Stimulated activated effector memory CD8-positive, alpha-beta T cell treated with anti-CD3 and anti-CD28 coated beads, Interleukin-12 subunit alpha, Interleukin-12 subunit beta, amount 100 ng/mL, for 72 hours (primary cell): ENCODE data around the gene OBSCN.

Experiments
- ATAC-seq: fragments of 150-1000 bp; cut with Tn5 transposase; 2 replicates; pipeline ENCODE4 v1.10.0; 2021
- DNase-seq, 2 donors: peaks; one replicate each; pipeline ENCODE4 v3.0.0; 2021 to 2022; ENCODE audit warnings: low spot score in 2 of 2
- H3K27ac Mint-ChIP-seq: one replicate; pipeline ENCODE4 v1.8.0; 2022; ENCODE audit warnings: mild to moderate bottlenecking, mixed read lengths
- H3K36me3 Mint-ChIP-seq: one replicate; pipeline ENCODE4 v1.8.0; 2022; ENCODE audit warnings: mild to moderate bottlenecking, mixed read lengths
- H3K4me1 Mint-ChIP-seq: one replicate; pipeline ENCODE4 v1.8.0; 2022; ENCODE audit warnings: mixed read lengths
- H3K4me3 Mint-ChIP-seq: one replicate; pipeline ENCODE4 v1.8.0; 2022; ENCODE audit warnings: mild to moderate bottlenecking, mixed read lengths
- H3K9me3 Mint-ChIP-seq: one replicate; pipeline ENCODE4 v1.8.0; 2022; ENCODE audit warnings: mixed read lengths

Gene OBSCN

GRCh38 chr1:228345201-228345930, 137.5 kb downstream of the OBSCN start:
- DNase-seq (no peak), ATAC-seq (no peak)
- H3K9me3 Mint-ChIP-seq = no peaks in the 10 kb centered on the region
- no peaks in the 10 kb centered on the region for H3K4me1 Mint-ChIP-seq
- no peak overlapping the region for H3K4me3 Mint-ChIP-seq
- no peak overlapping the region for H3K27ac Mint-ChIP-seq
- no peaks in the 10 kb centered on the region for H3K36me3 Mint-ChIP-seq

GRCh38 chr1:228346731-228347130, 138.9 kb downstream of the OBSCN start:
- Mint-ChIP-seq H3K36me3 (no peaks in the 10 kb centered on the region), H3K27ac (no peak overlapping the region), H3K9me3 (no peaks in the 10 kb centered on the region), H3K4me1 (no peaks in the 10 kb centered on the region), H3K4me3 (no peak overlapping the region)
- ATAC-seq = no peak
- no peak for DNase-seq

GRCh38 chr1:228347181-228347580, 139.3 kb downstream of the OBSCN start:
- Mint-ChIP-seq H3K4me3 (no peak overlapping the region), H3K9me3 (no peaks in the 10 kb centered on the region), H3K27ac (no peak overlapping the region), H3K4me1 (no peaks in the 10 kb centered on the region), H3K36me3 (no peaks in the 10 kb centered on the region)
- ATAC-seq = peak; percentile 8
- DNase-seq = no peak

- H3K4me1 Mint-ChIP-seq = no peaks in the 10 kb centered on the region
- no peak for DNase-seq
Measured at GRCh38 chr1:228348708-228349467, 141.0 kb downstream of the OBSCN start.

GRCh38 chr1:228349701-228350171, 141.9 kb downstream of the OBSCN start:
- Mint-ChIP-seq H3K36me3 (no peaks in the 10 kb centered on the region), H3K9me3 (no peaks in the 10 kb centered on the region), H3K27ac (peak overlapping the region; percentile 21), H3K4me3 (no peak overlapping the region), H3K4me1 (no peaks in the 10 kb centered on the region)
- DNase-seq = no peak
- no peak for ATAC-seq

More at GRCh38 chr1:228348708-228349467, 141.0 kb downstream of the OBSCN start:
- H3K4me3 Mint-ChIP-seq = no peak overlapping the region
- H3K9me3 Mint-ChIP-seq = no peaks in the 10 kb centered on the region
- ATAC-seq = no peak
- H3K27ac Mint-ChIP-seq = peak overlapping the region; percentile 21
- H3K36me3 Mint-ChIP-seq = no peaks in the 10 kb centered on the region

- H3K4me1 Mint-ChIP-seq = no peaks in the 10 kb centered on the region
- no peaks in the 10 kb centered on the region for H3K9me3 Mint-ChIP-seq
- ATAC-seq = no peak
- H3K36me3 Mint-ChIP-seq = no peaks in the 10 kb centered on the region
- H3K4me3 Mint-ChIP-seq = no peak overlapping the region
- no peak for DNase-seq
- peak overlapping the region; percentile 21 for H3K27ac Mint-ChIP-seq
Measured at GRCh38 chr1:228350179-228350742, 142.4 kb downstream of the OBSCN start.

GRCh38 chr1:228350831-228351781, 143.3 kb downstream of the OBSCN start:
- ATAC-seq = no peak
- DNase-seq = no peak
- H3K27ac Mint-ChIP-seq = no peak overlapping the region
- no peak overlapping the region for H3K4me3 Mint-ChIP-seq
- no peaks in the 10 kb centered on the region for H3K9me3 Mint-ChIP-seq
- H3K36me3 Mint-ChIP-seq = no peaks in the 10 kb centered on the region
- no peaks in the 10 kb centered on the region for H3K4me1 Mint-ChIP-seq

GRCh38 chr1:228351850-228352249, 144.0 kb downstream of the OBSCN start:
- Mint-ChIP-seq H3K27ac (no peak overlapping the region), H3K4me3 (no peak overlapping the region), H3K36me3 (no peaks in the 10 kb centered on the region), H3K9me3 (no peaks in the 10 kb centered on the region), H3K4me1 (no peaks in the 10 kb centered on the region)
- ATAC-seq = no peak
- DNase-seq = no peak

- ATAC-seq = no peak
- no peak overlapping the region for H3K4me3 Mint-ChIP-seq
Measured at GRCh38 chr1:228352677-228353481, 145.0 kb downstream of the OBSCN start.

GRCh38 chr1:228353601-228354371, 145.9 kb downstream of the OBSCN start:
- no peak for ATAC-seq
- no peaks in the 10 kb centered on the region for H3K36me3 Mint-ChIP-seq
- no peak for DNase-seq
- H3K4me3 Mint-ChIP-seq = no peak overlapping the region
- H3K4me1 Mint-ChIP-seq = peaks cover 11% of the 10 kb centered on the region
- H3K27ac Mint-ChIP-seq = no peak overlapping the region
- H3K9me3 Mint-ChIP-seq = no peaks in the 10 kb centered on the region

More at GRCh38 chr1:228352677-228353481, 145.0 kb downstream of the OBSCN start:
- H3K36me3 Mint-ChIP-seq = no peaks in the 10 kb centered on the region
- peaks cover 2% of the 10 kb centered on the region for H3K4me1 Mint-ChIP-seq
- no peak for DNase-seq
- no peak overlapping the region for H3K27ac Mint-ChIP-seq
- H3K9me3 Mint-ChIP-seq = no peaks in the 10 kb centered on the region

GRCh38 chr1:228354390-228355320, 146.8 kb downstream of the OBSCN start:
- Mint-ChIP-seq H3K4me3 (no peak overlapping the region), H3K9me3 (no peaks in the 10 kb centered on the region), H3K4me1 (peaks cover 11% of the 10 kb centered on the region), H3K36me3 (no peaks in the 10 kb centered on the region), H3K27ac (peak overlapping the region; percentile 26)
- no peak for ATAC-seq
- DNase-seq = no peak

GRCh38 chr1:228356897-228357680, 149.2 kb downstream of the OBSCN start:
- Mint-ChIP-seq H3K4me3 (no peak overlapping the region), H3K4me1 (peaks cover 11% of the 10 kb centered on the region), H3K9me3 (no peaks in the 10 kb centered on the region), H3K36me3 (no peaks in the 10 kb centered on the region), H3K27ac (peak overlapping the region; percentile 13)
- DNase-seq (no peak), ATAC-seq (no peak)
